H1 (cell line): ENCODE data around the gene TNP2.

Source experiments
- ATF3 ChIP-seq: IDR thresholded peaks from 2 replicates; pipeline ENCODE4 v1.6.1; 2011; ENCODE audit warnings: low read depth, mild to moderate bottlenecking, low read length; ENCODE audit not compliant: insufficient read depth
- CTCF ChIP-seq, 3 experiments: IDR thresholded peaks; 1 replicate in 2 of 3; 2 replicates in 1 of 3; pipeline versions ENCODE4 v1.5.1 to v1.6.1; 2011; ENCODE audit warnings: low read length in 3 of 3, mild to moderate bottlenecking in 3 of 3, inconsistent platforms in 2 of 3, low read depth in 1 of 3, moderate library complexity in 1 of 3; ENCODE audit not compliant: insufficient read depth in 1 of 3; ENCODE audit errors: control extremely low read depth in 1 of 3
- JUND ChIP-seq: IDR thresholded peaks from 2 replicates; pipeline ENCODE4 v1.6.1; 2011; ENCODE audit warnings: mild to moderate bottlenecking, improper control_type of control experiment, low read length
- POLR2A ChIP-seq, 2 experiments: IDR thresholded peaks; 1 replicate in 1 of 2; 2 replicates in 1 of 2; pipeline ENCODE4 v1.6.1; 2011; ENCODE audit warnings: low read depth in 2 of 2, low read length in 2 of 2, mild to moderate bottlenecking in 2 of 2; ENCODE audit errors: control extremely low read depth in 1 of 2
- TAF1 ChIP-seq: IDR thresholded peaks from 2 replicates; pipeline ENCODE4 v1.6.1; 2011; ENCODE audit warnings: mild to moderate bottlenecking, low read depth, low read length

DNA sequence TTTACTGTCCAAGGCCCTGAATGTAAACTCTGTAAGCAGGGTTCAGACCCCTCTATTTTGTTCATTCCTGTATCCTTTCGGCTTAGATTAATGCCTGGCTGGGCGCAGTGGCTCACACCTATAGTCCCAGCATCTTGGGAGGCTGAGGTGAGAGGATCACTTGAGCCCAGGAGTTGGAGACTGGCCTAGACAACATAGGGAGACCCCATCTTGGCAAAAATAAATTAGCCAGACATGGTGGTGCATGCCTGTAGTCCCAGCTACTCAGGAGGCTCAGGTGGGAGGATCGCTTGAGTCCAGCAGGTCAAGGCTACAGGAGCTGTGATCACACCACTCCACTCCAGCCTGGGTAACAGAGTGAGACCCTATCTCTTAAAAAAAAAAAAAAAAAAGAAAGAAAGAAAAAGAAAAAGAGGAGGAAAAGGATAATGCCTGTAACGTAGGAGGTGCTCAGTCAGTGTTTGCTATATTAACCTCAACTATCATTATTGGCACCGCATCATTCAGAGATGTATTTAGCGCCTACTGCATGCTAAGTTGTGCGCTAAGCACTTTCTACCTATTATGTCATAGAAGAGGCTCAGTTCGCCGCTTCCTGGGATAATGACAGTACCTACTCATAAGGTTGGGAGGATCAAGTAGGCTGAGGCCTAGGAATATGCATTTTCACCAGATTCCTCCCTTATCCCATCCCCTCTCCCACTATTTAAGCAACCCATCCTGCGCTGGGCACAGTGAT is 18.2 kb downstream of the TNP2 start:
- TF ChIP-seq CTCF (IDR thresholded peaks at IDR 0.05; ENCODE audit: control extremely low read depth in 1 of 3, insufficient read depth in 1 of 3, low read depth in 1 of 3, low read length in 3 of 3), result no peak
- TF ChIP-seq TAF1, result no peak
- TF ChIP-seq JUND, result no peak
- TF ChIP-seq ATF3, result no peak
- TF ChIP-seq POLR2A (IDR thresholded peaks at IDR 0.05; ENCODE audit: control extremely low read depth in 1 of 2, low read depth in 2 of 2, low read length in 2 of 2), result no peak
